ENCODE data around the gene ABCC6. TPM values are rescaled to one million over a fixed set of nuclear protein-coding genes. Genes with fewer than 3 reads are reported as not detected.
"Not testable (repeated sequence)": the region's sequence is repeated elsewhere in the genome, so short reads cannot be mapped to it uniquely, and the experiment has no call there.

Gene ABCC6
- total and polyA plus RNA-seq, 12 donors, result 0.17 to 3.8 (median 1.0) TPM

DNA sequence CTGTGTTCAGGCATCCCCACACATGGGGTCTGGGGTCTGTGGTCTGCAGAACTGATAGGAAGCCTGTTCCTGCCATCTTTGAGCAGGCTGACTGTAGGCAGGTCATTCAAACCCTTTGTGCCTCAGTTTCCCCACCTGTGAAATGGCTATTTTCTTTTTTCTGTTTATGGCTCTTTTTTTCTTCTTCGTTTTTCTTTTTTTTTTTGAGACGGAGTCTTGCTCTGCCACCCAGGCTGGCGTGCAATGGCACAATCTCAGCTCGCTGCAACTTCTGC, 72.5 kb downstream of the ABCC6 start:
- no peaks in the 10 kb centered on the region for H3K9me3 ChIP-seq
- peaks cover 0 to 16% (median 10%) of the 10 kb centered on the region in 9 donors for H3K4me1 ChIP-seq
- no peaks in the 10 kb centered on the region for H3K27me3 ChIP-seq
- TF ChIP-seq CTCF (IDR thresholded peaks at IDR 0.05), result no peak
- intact Hi-C loops (cut with DNase I), result loop anchor here in 1 of 10 donors (1.0 kb wide), 1 partner anchor 21 kb away; no protein-coding TSS in a partner anchor
- H3K27ac ChIP-seq, result peak overlapping the region in 5 of 10 donors; percentile 55 to 71 (median 61)
- WGBS, 2 donors, result 95 to 97% methylated on average over 4 of the region's 4 CpGs
- no peak overlapping the region for H3K4me3 ChIP-seq
- ATAC-seq (no peak), DNase-seq (no peak)
- H3K36me3 ChIP-seq, result peaks cover 0 to 5% (median 0%) of the 10 kb centered on the region in 9 donors

GRCh38 chr16:16150117-16150877, 73.0 kb downstream of the ABCC6 start:
- 21 to 28% methylated on average over 28 of the region's 28 CpGs for WGBS, 2 donors
- intact Hi-C loops (cut with DNase I), result loop anchor here in 1 of 10 donors (1.0 kb wide), 1 partner anchor 22 kb away; no protein-coding TSS in a partner anchor
- Histone ChIP-seq H3K4me3 (peak overlapping the region in 2 of 10 donors; percentile 2 to 14), H3K27ac (peak overlapping the region in 8 of 10 donors; percentile 15 to 71 (median 58)), H3K27me3 (no peaks in the 10 kb centered on the region), H3K9me3 (no peaks in the 10 kb centered on the region), H3K4me1 (peaks cover 0 to 16% (median 10%) of the 10 kb centered on the region in 9 donors), H3K36me3 (peaks cover 0 to 9% (median 0%) of the 10 kb centered on the region in 9 donors)
- ATAC-seq, result peak; percentile 80 to 94 (median 88)
- TF ChIP-seq CTCF (IDR thresholded peaks at IDR 0.05), result no peak
- DNase-seq, result peak; percentile 67 to 75

GRCh38 chr16:16149710-16150116, 73.6 kb downstream of the ABCC6 start:
- no peak for DNase-seq
- peaks cover 0 to 16% (median 10%) of the 10 kb centered on the region in 9 donors for H3K4me1 ChIP-seq
- no peaks in the 10 kb centered on the region for H3K9me3 ChIP-seq
- H3K36me3 ChIP-seq, result peaks cover 0 to 11% (median 0%) of the 10 kb centered on the region in 9 donors
- H3K4me3 ChIP-seq, result no peak overlapping the region
- no peak for TF ChIP-seq CTCF (IDR thresholded peaks at IDR 0.05)
- 83 to 84% methylated on average over 10 of the region's 10 CpGs for WGBS, 2 donors
- no peaks in the 10 kb centered on the region for H3K27me3 ChIP-seq
- ATAC-seq, result peak in 4 of 8 donors; percentile 2 to 36 (median 16)
- H3K27ac ChIP-seq, result peak overlapping the region in 8 of 10 donors; percentile 15 to 71 (median 58)
- intact Hi-C loops (cut with DNase I), result loop anchor here in 1 of 10 donors (1.0 kb wide), 1 partner anchor 23 kb away; no protein-coding TSS in a partner anchor

DNA sequence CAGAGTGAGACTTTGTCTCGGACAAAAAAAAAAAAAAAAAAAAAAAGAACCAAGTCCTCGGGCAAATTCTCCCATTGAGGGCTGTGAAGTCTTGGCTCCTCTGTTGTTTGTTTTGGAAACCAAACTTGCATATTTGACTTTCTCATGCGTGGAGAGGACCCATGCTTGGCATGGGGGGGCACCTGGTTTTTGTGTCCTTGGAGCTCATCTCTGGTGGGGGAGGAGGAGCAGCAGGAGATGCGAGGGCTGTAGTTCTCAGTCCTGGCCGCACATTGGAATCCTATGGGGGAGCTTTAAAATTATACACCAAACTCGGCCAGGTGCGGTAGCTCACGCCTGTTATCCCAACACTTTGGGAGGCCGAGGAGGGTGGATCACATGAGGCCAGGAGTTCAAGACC, 74.5 kb downstream of the ABCC6 start:
- TF ChIP-seq CTCF (IDR thresholded peaks at IDR 0.05), result no peak
- no peak for DNase-seq
- Histone ChIP-seq H3K4me3 (no peak overlapping the region), H3K36me3 (peaks cover 0 to 20% (median 0%) of the 10 kb centered on the region in 9 donors), H3K27me3 (no peaks in the 10 kb centered on the region), H3K9me3 (no peaks in the 10 kb centered on the region), H3K27ac (no peak overlapping the region), H3K4me1 (peaks cover 0 to 16% (median 10%) of the 10 kb centered on the region in 9 donors)
- intact Hi-C loops (cut with DNase I), result no loop called here
- ATAC-seq, result no peak
- WGBS, 2 donors, result 84 to 89% methylated on average over 9 of the region's 9 CpGs

DNA sequence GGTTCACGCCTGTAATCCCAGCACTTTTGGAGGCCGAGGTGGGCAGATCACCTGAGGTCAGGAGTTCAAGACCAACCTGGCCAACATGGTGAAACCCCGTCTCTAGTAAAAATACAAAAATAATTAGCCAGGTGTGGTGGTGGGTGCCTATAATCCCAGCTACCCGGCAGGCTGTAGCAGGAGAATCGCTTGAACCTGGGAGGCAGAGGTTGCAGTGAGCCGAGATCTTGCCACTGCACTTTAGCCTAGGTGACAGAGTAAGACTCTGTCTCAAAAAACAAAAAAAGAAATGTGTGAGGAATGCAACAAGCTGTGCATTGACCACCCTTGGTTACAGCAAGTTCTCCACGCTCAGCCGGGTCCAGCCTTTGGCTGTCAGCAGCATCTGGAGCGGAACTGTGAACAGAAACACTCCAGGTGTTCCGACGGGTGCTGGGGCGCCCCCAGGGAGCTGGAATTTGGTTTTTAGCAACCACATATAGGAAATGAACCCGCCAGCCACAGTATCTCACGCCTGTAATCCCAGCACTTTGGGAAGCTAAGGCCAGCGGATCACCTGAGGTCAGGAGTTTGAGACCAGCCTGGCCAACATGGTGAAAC, 75.2 kb downstream of the ABCC6 start:
- intact Hi-C loops (cut with DNase I); ATAC-seq; H3K27ac ChIP-seq; DNase-seq; H3K27me3 ChIP-seq; H3K9me3 ChIP-seq; H3K4me3 ChIP-seq: not testable (repeated sequence)
- Histone ChIP-seq H3K36me3 (peaks cover 0 to 22% (median 0%) of the 10 kb centered on the region in 9 donors), H3K4me1 (peaks cover 0 to 16% (median 10%) of the 10 kb centered on the region in 9 donors)
- 80 to 86% methylated on average over 15 of the region's 15 CpGs for WGBS, 2 donors
